ENCODE measurements around the gene CCDC57.
A peak's percentile ranks its signal among the peaks of the same experiment; 100 is the strongest.

Gene CCDC57

GRCh38 chr17:82121660-82122629 is 90.7 kb downstream of the CCDC57 start:
- DNase-seq (ENCODE audit: low read depth): peak; percentile 46

GRCh38 chr17:82121246-82121645 is 91.4 kb downstream of the CCDC57 start:
- DNase-seq (ENCODE audit: low read depth): no peak

- peak; percentile 65 for DNase-seq (ENCODE audit: low read depth)
Measured at GRCh38 chr17:82120148-82120547, 92.5 kb downstream of the CCDC57 start.

DNA sequence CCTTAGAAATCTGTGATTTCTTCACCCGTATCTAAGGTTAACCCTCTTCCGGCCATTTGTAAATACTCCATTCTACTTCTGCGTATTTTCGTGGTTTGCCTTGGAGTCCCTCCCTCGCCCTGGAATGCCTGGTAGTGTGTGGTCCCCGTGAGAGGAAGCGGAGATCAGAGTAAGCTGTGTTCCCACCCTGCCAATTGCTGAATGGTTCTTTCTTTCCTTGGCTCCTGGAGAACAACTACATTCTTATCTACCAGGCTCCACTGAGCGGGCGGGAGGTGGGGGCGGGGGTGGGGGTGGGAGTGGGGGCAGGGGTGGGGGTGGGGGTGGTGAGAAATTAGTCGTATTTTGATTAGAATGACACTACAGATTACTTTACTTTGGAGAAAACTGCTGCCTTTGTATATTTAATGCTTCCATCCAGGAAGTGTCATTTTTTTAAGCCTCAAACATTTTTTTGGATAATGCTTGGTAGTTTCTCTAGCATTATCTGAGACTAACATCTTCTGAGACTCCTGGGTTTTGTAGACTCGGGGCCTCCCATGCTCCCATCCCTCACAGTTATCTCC is 93.7 kb downstream of the CCDC57 start:
- peak; percentile 88 for DNase-seq (ENCODE audit: low read depth)

- no peak for DNase-seq (ENCODE audit: low read depth)
Measured at GRCh38 chr17:82118168-82118814, 94.4 kb downstream of the CCDC57 start.

- no peak for DNase-seq (ENCODE audit: low read depth)
Measured at GRCh38 chr17:82117139-82118090, 95.2 kb downstream of the CCDC57 start.

GRCh38 chr17:82116246-82116645 is 96.4 kb downstream of the CCDC57 start:
- DNase-seq (ENCODE audit: low read depth): no peak

- DNase-seq (ENCODE audit: low read depth): no peak
Measured at GRCh38 chr17:82114872-82115271, 97.8 kb downstream of the CCDC57 start.

- no peak for DNase-seq (ENCODE audit: low read depth)
Measured at GRCh38 chr17:82114447-82114846, 98.2 kb downstream of the CCDC57 start.

DNA sequence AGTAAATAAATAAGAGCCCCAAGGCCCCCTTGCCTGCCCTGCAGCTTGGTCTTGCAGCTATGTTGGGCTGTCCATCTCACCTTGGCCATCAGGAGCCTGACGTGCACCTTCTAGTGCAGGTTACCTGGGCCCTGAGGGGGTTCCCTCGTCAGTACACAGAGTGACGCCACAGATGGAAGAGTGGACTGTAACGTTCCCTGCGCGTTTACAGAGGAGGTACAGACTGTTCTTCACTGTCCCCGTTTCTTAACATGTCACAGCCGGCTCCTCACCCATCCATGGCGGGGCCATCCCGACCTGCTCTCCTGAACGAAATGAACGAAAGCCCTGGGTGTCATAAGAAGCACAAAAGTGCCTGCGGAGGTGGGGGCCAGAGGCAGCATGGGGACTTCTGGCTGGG is 98.7 kb downstream of the CCDC57 start:
- no peak for DNase-seq (ENCODE audit: low read depth)

GRCh38 chr17:82113422-82113821 is 99.2 kb downstream of the CCDC57 start:
- DNase-seq (ENCODE audit: low read depth): no peak

DNA sequence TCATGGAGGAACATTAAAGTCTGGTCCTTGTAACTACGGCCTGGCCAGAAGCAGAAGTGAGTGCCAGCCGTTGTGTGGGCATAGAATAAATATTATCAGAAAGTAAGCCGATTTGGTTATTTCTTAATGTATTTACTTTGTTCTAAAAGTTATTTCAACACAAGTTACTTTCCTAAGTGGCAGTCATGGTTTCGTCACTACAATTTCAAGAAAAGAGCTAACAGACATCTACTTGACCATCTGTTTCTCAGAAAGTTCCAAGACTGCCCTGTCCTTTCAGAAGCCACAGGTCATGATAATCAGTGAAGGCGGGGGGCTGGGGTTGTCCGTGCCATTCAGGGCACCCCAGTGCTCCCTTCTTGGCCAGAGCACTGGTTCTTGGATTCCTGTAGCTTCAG is 99.7 kb downstream of the CCDC57 start:
- no peak for DNase-seq (ENCODE audit: low read depth)

DNA sequence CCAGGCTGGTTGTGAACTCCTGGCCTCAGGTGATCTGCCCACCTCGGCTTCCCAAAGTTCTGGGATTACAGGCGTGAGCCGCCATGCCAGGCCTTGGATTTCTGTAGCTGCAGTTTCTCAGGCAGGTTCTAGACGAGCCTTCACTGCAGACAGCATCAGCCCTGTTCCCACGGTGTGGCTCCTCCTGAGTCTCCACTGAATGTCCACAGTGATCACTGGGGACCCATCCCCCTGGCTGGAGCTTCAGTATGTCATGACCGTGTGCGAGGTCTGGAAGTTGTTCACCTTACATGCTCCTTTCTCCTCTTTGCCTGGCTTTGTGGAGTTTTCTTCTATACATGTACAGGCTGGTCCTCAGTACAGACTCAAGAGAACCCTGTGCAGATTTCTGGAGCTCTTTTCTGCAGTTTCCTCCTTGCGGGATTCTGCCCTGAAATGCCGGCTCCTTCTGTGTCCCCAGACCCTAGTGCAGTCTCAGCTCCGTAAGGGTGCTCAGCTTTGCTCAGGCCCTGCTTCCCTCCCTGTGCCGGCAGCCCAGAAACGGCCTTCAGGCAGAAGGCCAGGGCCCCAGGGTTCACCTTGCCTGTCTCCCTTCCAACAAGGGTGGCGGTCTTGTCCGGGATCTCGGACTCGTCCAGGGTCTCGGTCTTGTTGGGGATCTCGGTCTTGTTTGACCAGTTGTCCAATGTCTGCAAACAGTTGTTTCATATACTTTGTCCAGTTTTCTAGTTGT is 100.3 kb downstream of the CCDC57 start:
- DNase-seq (ENCODE audit: low read depth): no peak

DNA sequence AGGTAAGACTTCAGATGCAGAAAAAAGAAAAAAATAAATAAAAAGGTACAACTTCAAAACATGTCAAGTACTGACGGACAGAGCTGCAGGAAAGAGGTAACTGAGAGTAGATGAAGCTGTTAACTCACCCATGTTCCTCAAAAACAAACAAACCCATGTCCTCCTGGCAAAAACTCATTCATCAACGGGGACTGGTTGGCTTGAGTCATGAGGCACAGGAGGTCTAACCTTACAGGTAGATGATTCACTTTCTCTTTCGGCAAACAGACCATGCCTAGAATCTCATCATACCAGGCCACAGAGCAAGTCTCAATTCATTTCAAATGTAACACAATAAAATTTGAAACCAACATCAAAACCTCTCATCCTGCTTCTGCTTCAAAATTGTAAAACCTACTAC is 102.3 kb downstream of the CCDC57 start:
- DNase-seq (ENCODE audit: low read depth): no peak

GRCh38 chr17:82108961-82109475 is 103.6 kb downstream of the CCDC57 start:
- no peak for DNase-seq (ENCODE audit: low read depth)

GRCh38 chr17:82108496-82108945 is 104.1 kb downstream of the CCDC57 start:
- DNase-seq (ENCODE audit: low read depth): no peak

GRCh38 chr17:82108038-82108437 is 104.6 kb downstream of the CCDC57 start:
- no peak for DNase-seq (ENCODE audit: low read depth)

DNA sequence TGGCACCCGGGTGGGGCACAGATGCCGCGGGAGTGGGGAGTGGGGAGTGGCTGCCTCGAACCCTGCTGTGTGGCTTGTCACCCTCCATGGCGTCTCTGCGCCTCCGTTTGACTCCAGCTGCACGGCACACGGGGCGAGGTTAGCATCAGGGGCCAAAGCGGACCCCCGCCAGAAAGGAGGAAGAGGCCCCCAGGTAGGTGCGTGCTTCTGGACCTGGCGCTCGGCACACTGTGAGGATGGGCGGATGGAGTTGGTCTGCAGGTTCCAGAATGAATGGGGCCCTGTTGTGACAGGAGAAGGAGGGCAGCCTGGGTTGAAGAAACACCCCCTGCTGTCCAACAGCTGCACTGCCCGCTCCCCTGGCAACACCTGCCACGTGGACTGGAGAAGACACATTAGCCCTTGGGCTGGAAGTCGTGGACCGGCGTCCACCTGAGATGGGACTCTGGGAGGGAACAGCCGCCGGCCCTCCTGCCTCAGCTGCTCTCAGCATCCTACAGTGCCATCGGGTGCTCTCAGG is 105.2 kb downstream of the CCDC57 start:
- no peak for DNase-seq (ENCODE audit: low read depth)

GRCh38 chr17:82106688-82107305 is 105.8 kb downstream of the CCDC57 start:
- DNase-seq (ENCODE audit: low read depth): no peak
